ENCODE data around the gene ZDHHC21.

GRCh38 chr9:14633906-14634565 is 59.2 kb downstream of the ZDHHC21 start:
- TF ChIP-seq NFIC (IDR thresholded peaks at IDR 0.05) (no peak), RAD21 (IDR thresholded peaks at IDR 0.05; ENCODE audit: low read depth) (no peak), FOXM1 (IDR thresholded peaks at IDR 0.05; ENCODE audit: borderline replicate concordance, low read depth) (no peak), ZBTB7A (IDR thresholded peaks at IDR 0.05; ENCODE audit: low read depth) (no peak), EP300 (IDR thresholded peaks at IDR 0.05; ENCODE audit: borderline replicate concordance) (no peak)

Measured in Ishikawa (cell line).